Thymus (tissue), 11 donors: ENCODE measurements around the gene TNFRSF19. TPM values are rescaled to one million over a fixed set of nuclear protein-coding genes. Genes with fewer than 3 reads are reported as not detected.

Source experiments
- DNase-seq, 9 donors: peaks; one replicate each; pipeline ENCODE4 v3.0.0-alpha.2; 2013; ENCODE audit warnings: low spot score in 9 of 9, low read depth in 6 of 9, missing footprints in 1 of 9
- H3K27ac ChIP-seq, 2 donors: one replicate each; pipeline ENCODE4 v1.5.1; 2013; ENCODE audit warnings: control low read depth in 1 of 2, low read depth in 1 of 2, low read length in 1 of 2, mild to moderate bottlenecking in 1 of 2, moderate library complexity in 1 of 2
- H3K27me3 ChIP-seq, 2 donors: one replicate each; pipeline ENCODE4 v1.5.1; 2013; ENCODE audit warnings: low read length in 1 of 2; ENCODE audit not compliant: control insufficient read depth in 2 of 2, insufficient read depth in 1 of 2
- H3K36me3 ChIP-seq, 2 donors: one replicate each; pipeline ENCODE4 v1.5.1; 2013; ENCODE audit warnings: low read length in 1 of 2, mild to moderate bottlenecking in 1 of 2, moderate library complexity in 1 of 2; ENCODE audit not compliant: control insufficient read depth in 2 of 2, insufficient read depth in 2 of 2
- H3K4me1 ChIP-seq, 2 donors: one replicate each; pipeline ENCODE4 v1.5.1; 2013; ENCODE audit warnings: low read length in 2 of 2; ENCODE audit not compliant: control insufficient read depth in 2 of 2, insufficient read depth in 2 of 2
- H3K4me3 ChIP-seq, 2 donors: one replicate each; pipeline ENCODE4 v1.5.1; 2013; ENCODE audit warnings: low read length in 2 of 2, control low read depth in 1 of 2, mild to moderate bottlenecking in 1 of 2
- H3K9me3 ChIP-seq, 2 donors: one replicate each; pipeline ENCODE4 v1.5.1; 2013; ENCODE audit warnings: low read length in 1 of 2, mild to moderate bottlenecking in 1 of 2; ENCODE audit not compliant: control insufficient read depth in 2 of 2, insufficient read depth in 1 of 2
- WGBS: extraction: QIAGEN DNeasy Blood & Tissue Kit; methylation state at CpG from one replicate; pipeline ENCODE4 v1.1.7; 2013; 5-methylcytosine and 5-hydroxymethylcytosine counted together
- polyA plus RNA-seq: library from polyadenylated mRNA; stranded (reverse); fragments of 200-250 nt; gene quantifications from one replicate; pipeline ENCODE4 v1.2.3, GENCODE V29; 2013
- total RNA-seq: library from RNA; stranded (reverse); fragments of 120-200 nt; gene quantifications from one replicate; pipeline ENCODE4 v1.2.4, GENCODE V29; 2013
- donor health status: healthy.

Gene TNFRSF19
- total and polyA plus RNA-seq, 2 donors, result 7.6 to 8.5 TPM

GRCh38 chr13:23549724-23550123 is 20.5 kb upstream of the TNFRSF19 start:
- no peaks in the 10 kb centered on the region for H3K9me3 ChIP-seq
- no peak for DNase-seq

GRCh38 chr13:23550163-23550562 is 20.0 kb upstream of the TNFRSF19 start:
- Histone ChIP-seq H3K27ac (no peak overlapping the region), H3K4me1 (no peaks in the 10 kb centered on the region), H3K9me3 (no peaks in the 10 kb centered on the region), H3K27me3 (peaks cover 11 to 25% of the 10 kb centered on the region in 2 donors), H3K4me3 (no peak overlapping the region), H3K36me3 (no peaks in the 10 kb centered on the region)
- WGBS, result 99% methylated on average over 1 of the region's 1 CpG
- no peak for DNase-seq

More at GRCh38 chr13:23549724-23550123, 20.5 kb upstream of the TNFRSF19 start:
- H3K4me1 ChIP-seq, result no peaks in the 10 kb centered on the region
- H3K27ac ChIP-seq, result no peak overlapping the region
- no peak overlapping the region for H3K4me3 ChIP-seq
- peaks cover 11 to 25% of the 10 kb centered on the region in 2 donors for H3K27me3 ChIP-seq
- H3K36me3 ChIP-seq, result no peaks in the 10 kb centered on the region

GRCh38 chr13:23551213-23552008 is 18.8 kb upstream of the TNFRSF19 start:
- no peak for DNase-seq
- peak overlapping the region in 1 of 2 donors; percentile 11 for H3K27ac ChIP-seq
- peaks cover 9 to 22% of the 10 kb centered on the region in 2 donors for H3K27me3 ChIP-seq
- 75% methylated on average over 4 of the region's 4 CpGs for WGBS
- no peaks in the 10 kb centered on the region for H3K4me1 ChIP-seq
- no peaks in the 10 kb centered on the region for H3K36me3 ChIP-seq
- H3K4me3 ChIP-seq, result no peak overlapping the region
- H3K9me3 ChIP-seq, result no peaks in the 10 kb centered on the region

GRCh38 chr13:23552171-23552570 is 18.0 kb upstream of the TNFRSF19 start:
- Histone ChIP-seq H3K4me1 (no peaks in the 10 kb centered on the region), H3K27me3 (peaks cover 4 to 14% of the 10 kb centered on the region in 2 donors), H3K4me3 (no peak overlapping the region), H3K27ac (no peak overlapping the region), H3K36me3 (no peaks in the 10 kb centered on the region), H3K9me3 (no peaks in the 10 kb centered on the region)
- DNase-seq, result no peak
- WGBS, result 97% methylated on average over 1 of the region's 1 CpG

- H3K27ac ChIP-seq, result no peak overlapping the region
- H3K27me3 ChIP-seq, result peaks cover under 1 to 9% of the 10 kb centered on the region in 2 donors
- 98% methylated on average over 2 of the region's 2 CpGs for WGBS
- no peaks in the 10 kb centered on the region for H3K4me1 ChIP-seq
- H3K9me3 ChIP-seq, result no peaks in the 10 kb centered on the region
- H3K36me3 ChIP-seq, result no peaks in the 10 kb centered on the region
- H3K4me3 ChIP-seq, result no peak overlapping the region
- DNase-seq, result no peak
Observed at GRCh38 chr13:23552661-23553060, 17.6 kb upstream of the TNFRSF19 start.

GRCh38 chr13:23554000-23554399 is 16.2 kb upstream of the TNFRSF19 start:
- H3K4me3 ChIP-seq, result no peak overlapping the region
- H3K27me3 ChIP-seq, result no peaks in the 10 kb centered on the region
- H3K9me3 ChIP-seq, result no peaks in the 10 kb centered on the region
- WGBS, result 81% methylated on average over 3 of the region's 3 CpGs
- H3K4me1 ChIP-seq, result no peaks in the 10 kb centered on the region
- no peak overlapping the region for H3K27ac ChIP-seq
- DNase-seq, result no peak
- no peaks in the 10 kb centered on the region for H3K36me3 ChIP-seq

GRCh38 chr13:23557043-23557442 is 13.2 kb upstream of the TNFRSF19 start:
- Histone ChIP-seq H3K27ac (no peak overlapping the region), H3K4me1 (no peaks in the 10 kb centered on the region), H3K36me3 (no peaks in the 10 kb centered on the region), H3K27me3 (no peaks in the 10 kb centered on the region), H3K4me3 (no peak overlapping the region), H3K9me3 (no peaks in the 10 kb centered on the region)
- 86% methylated on average over 5 of the region's 5 CpGs for WGBS
- no peak for DNase-seq

- no peaks in the 10 kb centered on the region for H3K27me3 ChIP-seq
- 99% methylated on average over 2 of the region's 2 CpGs for WGBS
Observed at GRCh38 chr13:23557733-23558132, 12.5 kb upstream of the TNFRSF19 start.

GRCh38 chr13:23558675-23559536 is 11.3 kb upstream of the TNFRSF19 start:
- Histone ChIP-seq H3K27ac (peak overlapping the region; percentile 37 to 46), H3K9me3 (no peaks in the 10 kb centered on the region), H3K4me3 (no peak overlapping the region), H3K36me3 (no peaks in the 10 kb centered on the region), H3K27me3 (no peaks in the 10 kb centered on the region), H3K4me1 (no peaks in the 10 kb centered on the region)
- peak in 1 of 9 donors; percentile 22 for DNase-seq
- WGBS, result 82% methylated on average over 14 of the region's 14 CpGs

More at GRCh38 chr13:23557733-23558132, 12.5 kb upstream of the TNFRSF19 start:
- Histone ChIP-seq H3K9me3 (no peaks in the 10 kb centered on the region), H3K4me3 (no peak overlapping the region), H3K27ac (no peak overlapping the region), H3K4me1 (no peaks in the 10 kb centered on the region), H3K36me3 (no peaks in the 10 kb centered on the region)
- no peak for DNase-seq
